Mucosa of gallbladder (tissue), 1 donor: ENCODE data around the gene ROBO4. TPM values are rescaled to one million over a fixed set of nuclear protein-coding genes. Genes with fewer than 3 reads are reported as not detected.

Experiments used
- DNase-seq: peaks from one replicate; pipeline ENCODE4 v3.0.0-alpha.2; 2020; ENCODE audit warnings: low spot score
- total RNA-seq: library from RNA; stranded (reverse); gene quantifications from one replicate; pipeline ENCODE4 v1.2.1, GENCODE V29; 2021
- donor health status: DM: no; HTN: no; CAD: no.

ROBO4 gene
- total RNA-seq, 1 donor from 2014 or later, result 13.8 TPM

GRCh38 chr11:124918950-124919349 is 21.3 kb upstream of the ROBO4 start, which contains the start of gene HEPN1:
HEPN1 (plus strand) TSS chr11:124919250.
- DNase-seq, result no peak

DNA sequence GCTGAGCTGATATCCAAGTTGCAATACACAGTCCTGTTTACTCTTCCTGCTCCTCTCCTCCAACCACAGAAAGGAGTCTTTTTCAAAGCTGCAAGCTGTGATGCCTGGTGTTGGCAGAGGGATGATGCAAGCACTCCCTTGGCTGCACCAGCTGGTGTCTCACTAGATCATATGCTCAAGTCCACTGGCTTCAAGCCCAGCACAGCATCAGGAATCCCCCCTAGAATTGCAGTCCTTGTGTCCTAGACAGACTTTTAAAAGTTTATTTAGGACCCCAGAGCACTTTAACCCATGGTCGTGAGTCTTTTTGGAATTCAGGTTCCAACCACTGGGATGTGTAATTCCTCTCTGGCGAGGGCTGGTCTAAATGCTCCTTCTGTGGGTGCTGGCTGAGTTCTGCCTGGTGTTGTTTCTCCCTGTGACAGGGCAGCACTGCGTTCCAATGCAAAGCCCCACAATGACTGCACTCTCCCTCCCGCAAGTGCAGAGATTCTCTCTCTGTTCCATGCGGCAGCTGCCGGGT is 19.5 kb upstream of the ROBO4 start:
- DNase-seq, result no peak

DNA sequence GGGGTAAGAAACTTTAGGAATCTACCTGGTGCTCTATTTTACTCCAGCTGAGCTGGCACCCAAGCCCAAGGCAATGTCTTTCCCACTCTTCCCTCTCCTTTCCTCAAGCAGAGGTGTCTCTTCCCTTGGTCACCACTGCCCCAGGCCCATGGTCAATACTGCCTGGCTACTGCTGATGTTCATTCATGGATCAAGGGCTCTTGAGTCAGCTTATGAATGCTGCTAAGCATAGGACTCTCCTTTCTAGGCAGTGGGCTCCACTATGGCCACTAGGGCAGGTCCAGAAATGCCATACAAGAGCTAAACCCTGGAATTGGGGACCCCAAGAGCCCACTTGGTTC is 18.7 kb upstream of the ROBO4 start:
- no peak for DNase-seq

- no peak for DNase-seq
Observed at GRCh38 chr11:124915541-124916369, 18.1 kb upstream of the ROBO4 start.

- DNase-seq, result no peak
Observed at GRCh38 chr11:124902616-124903015, 5.0 kb upstream of the ROBO4 start.

DNA sequence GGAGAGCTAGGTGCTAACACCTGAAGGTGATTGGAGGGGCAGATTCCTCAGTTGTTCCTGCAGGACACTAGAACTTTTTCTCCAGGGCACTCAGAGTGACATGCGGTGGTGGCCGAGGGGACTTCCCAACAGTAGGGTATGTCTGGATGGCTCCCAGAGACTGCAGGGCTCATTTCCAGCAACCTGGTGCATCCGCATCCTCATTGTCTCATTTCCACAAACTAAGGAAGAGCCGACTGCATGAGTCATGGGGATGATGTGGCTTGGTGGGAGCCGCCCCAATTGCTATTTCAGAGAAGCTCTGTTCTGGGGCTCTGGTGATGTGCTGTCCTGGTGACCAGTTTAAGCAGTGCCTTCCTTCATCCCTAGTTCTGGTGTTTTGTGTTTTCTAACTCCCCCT is 2.8 kb upstream of the ROBO4 start:
- DNase-seq, result no peak

GRCh38 chr11:124899383-124900145 is 1.9 kb upstream of the ROBO4 start:
- peak; percentile 6 for DNase-seq

DNA sequence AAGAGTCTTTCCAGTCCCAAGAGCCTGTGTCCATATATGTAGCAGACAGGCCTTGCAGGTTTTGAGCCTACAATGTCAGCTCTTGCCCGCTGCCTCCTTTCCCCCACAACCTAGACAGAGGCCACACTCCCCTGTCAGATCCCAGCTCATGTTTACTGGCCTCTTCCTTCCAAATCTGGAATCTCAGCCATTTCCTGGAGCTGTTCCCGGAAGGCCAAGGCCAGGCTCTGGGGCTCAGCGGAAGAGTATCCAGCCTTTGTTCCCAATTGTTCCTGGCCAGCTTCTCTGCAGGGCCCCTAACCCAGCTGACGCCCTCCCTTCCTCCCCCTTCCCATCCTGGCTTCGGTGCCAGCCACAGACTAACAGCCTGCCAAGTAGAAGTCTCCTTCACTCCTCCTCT is 1.0 kb upstream of the ROBO4 start:
- DNase-seq, result peak; percentile 10

GRCh38 chr11:124898263-124898680 is 607 bp upstream of the ROBO4 start:
- DNase-seq, result peak; percentile 9

GRCh38 chr11:124896821-124897391 is 759 bp downstream of the ROBO4 start:
- peak; percentile 9 for DNase-seq

- peak; percentile 9 for DNase-seq
Observed at GRCh38 chr11:124896071-124896750, 1.5 kb downstream of the ROBO4 start.

- DNase-seq, result no peak
Observed at GRCh38 chr11:124895471-124895971, 2.1 kb downstream of the ROBO4 start.

- no peak for DNase-seq
Observed at GRCh38 chr11:124894606-124895430, 2.8 kb downstream of the ROBO4 start.

- no peak for DNase-seq
Observed at GRCh38 chr11:124893781-124894401, 3.8 kb downstream of the ROBO4 start.

DNA sequence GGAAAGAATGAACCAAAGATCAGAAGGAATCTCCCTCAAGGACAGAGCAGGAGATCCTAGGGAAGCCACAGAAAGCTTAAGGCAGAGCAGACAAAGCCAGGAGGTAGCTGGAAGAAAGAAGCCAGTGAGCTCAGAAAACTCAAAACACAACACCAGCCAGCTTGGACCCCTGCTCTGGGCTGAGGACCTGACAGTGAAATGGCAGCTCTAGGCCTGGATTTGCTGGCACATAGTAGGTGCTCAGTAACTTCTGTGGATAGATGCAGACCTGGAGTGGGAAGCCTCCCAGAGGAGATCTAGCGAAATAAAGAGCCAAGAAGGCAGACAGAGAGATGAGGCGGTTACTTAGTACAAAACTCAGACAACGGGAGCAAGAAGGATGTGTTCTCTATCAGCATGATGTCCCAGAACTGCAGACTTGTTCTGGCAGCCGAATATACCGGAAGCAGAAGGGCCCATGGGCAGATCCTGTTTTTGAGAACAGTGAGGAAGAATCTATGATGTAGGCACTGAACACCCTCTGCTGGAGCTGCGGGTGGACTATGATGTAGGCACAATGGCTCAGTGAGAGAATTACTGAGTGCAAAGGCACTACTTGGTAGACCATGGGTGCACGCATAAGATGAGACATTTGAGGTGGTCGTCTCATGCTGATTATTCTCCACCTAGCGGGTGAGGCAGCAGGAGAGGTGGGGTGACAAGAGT is 4.8 kb downstream of the ROBO4 start:
- no peak for DNase-seq

- DNase-seq, result peak; percentile 5
Observed at GRCh38 chr11:124892146-124892545, 5.5 kb downstream of the ROBO4 start.

GRCh38 chr11:124891373-124891861 is 6.2 kb downstream of the ROBO4 start:
- peak; percentile 9 for DNase-seq

DNA sequence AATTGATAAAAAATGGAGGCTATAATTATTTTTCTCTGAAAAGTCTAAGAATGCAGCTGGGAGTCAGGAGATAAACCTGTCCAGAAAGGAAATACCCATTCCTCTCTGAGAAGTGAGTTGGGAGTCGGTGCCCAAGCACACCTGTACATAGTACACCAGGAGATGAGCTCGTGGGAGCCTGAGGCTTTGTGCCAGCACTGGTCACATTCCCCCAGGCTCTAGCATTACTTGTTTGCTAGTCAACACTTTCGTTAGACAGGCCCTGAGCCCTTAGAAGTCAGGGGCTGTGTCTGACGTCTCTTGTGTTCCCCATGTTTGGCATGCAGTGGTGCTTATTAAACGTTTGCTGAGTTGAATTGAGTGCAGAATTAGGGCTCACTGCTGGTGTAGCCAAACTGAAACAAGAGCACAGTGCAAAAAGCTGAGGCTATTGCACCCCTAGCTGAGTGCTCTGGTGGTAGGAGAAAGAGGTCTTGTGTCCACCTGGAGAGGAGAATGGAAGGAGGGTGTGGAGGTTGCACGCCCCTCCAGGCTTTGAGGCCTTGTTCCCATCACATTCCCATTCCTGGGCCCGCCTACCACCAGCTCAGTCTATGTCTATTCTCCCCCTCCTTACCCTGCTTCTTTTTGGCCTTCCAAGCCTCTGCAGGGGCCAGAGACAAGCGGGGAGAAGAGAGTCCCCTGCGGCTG is 6.8 kb downstream of the ROBO4 start:
- DNase-seq, result peak; percentile 8

GRCh38 chr11:124890151-124890550 is 7.5 kb downstream of the ROBO4 start:
- no peak for DNase-seq
